Activated naive CD8-positive, alpha-beta T cell treated with anti-CD3 and anti-CD28 coated beads for 36 hours (primary cell): ENCODE data around the gene MFSD11. TPM values are rescaled to one million over a fixed set of nuclear protein-coding genes. Genes with fewer than 3 reads are reported as not detected.
"Not testable (repeated sequence)": the region's sequence is repeated elsewhere in the genome, so short reads cannot be mapped to it uniquely, and the experiment has no call there.

Source experiments
- DNase-seq: peaks from one replicate; pipeline ENCODE4 v3.0.0; 2021
- H3K27ac Mint-ChIP-seq: one replicate; pipeline ENCODE4 v1.8.0; 2022; ENCODE audit warnings: mild to moderate bottlenecking, moderate library complexity, mixed read lengths
- H3K27me3 Mint-ChIP-seq: one replicate; pipeline ENCODE4 v1.8.0; 2022; ENCODE audit warnings: mild to moderate bottlenecking, mixed read lengths
- H3K36me3 Mint-ChIP-seq: one replicate; pipeline ENCODE4 v1.8.0; 2021; ENCODE audit warnings: mild to moderate bottlenecking, mixed read lengths
- H3K4me1 Mint-ChIP-seq: one replicate; pipeline ENCODE4 v1.8.0; 2021; ENCODE audit warnings: mixed read lengths
- H3K4me3 Mint-ChIP-seq: one replicate; pipeline ENCODE4 v1.8.0; 2022; ENCODE audit warnings: mild to moderate bottlenecking, moderate library complexity, mixed read lengths
- H3K9me3 Mint-ChIP-seq: one replicate; pipeline ENCODE4 v1.8.0; 2022; ENCODE audit warnings: mixed read lengths
- total RNA-seq, 2 experiments: library from RNA; stranded (reverse); gene quantifications; one replicate each; pipeline ENCODE4 v1.2.3, GENCODE V29; 2021

The MFSD11 gene
- total RNA-seq, 2 experiments from 2014 or later, result 14.4 to 16.0 TPM

DNA sequence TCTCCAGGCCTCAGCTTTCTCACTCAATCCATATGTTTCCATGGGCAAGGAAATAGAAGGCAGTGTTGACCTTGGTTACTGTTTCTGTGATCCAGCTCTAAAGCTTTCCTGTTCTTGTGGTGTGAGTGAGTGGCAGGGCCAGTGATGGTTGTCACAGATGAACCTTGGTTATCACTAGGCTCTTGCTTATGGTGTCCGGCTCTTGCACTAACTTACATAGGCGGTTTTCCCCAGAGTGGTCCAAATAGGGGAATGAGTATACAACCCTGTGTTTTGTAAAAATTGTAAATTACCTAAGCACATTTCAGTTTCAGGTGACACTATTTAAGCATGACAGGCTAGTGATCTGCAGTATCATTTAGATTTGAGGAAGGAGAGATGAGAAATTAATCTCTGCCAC, 6.8 kb downstream of the MFSD11 start:
- H3K4me3 Mint-ChIP-seq, result no peak overlapping the region
- no peak for DNase-seq
- H3K36me3 Mint-ChIP-seq, result peaks cover 24% of the 10 kb centered on the region

GRCh38 chr17:76745785-76746184, 7.9 kb downstream of the MFSD11 start:
- not testable (repeated sequence) for H3K27me3 Mint-ChIP-seq, H3K4me3 Mint-ChIP-seq, DNase-seq, H3K9me3 Mint-ChIP-seq
- Mint-ChIP-seq H3K27ac (peak overlapping the region; percentile 25), H3K36me3 (peaks cover 24% of the 10 kb centered on the region), H3K4me1 (peaks cover 15% of the 10 kb centered on the region)

More for the DNA sequence above, 6.8 kb downstream of the MFSD11 start:
- peaks cover 17% of the 10 kb centered on the region for H3K4me1 Mint-ChIP-seq
- no peaks in the 10 kb centered on the region for H3K27me3 Mint-ChIP-seq
- H3K9me3 Mint-ChIP-seq, result no peaks in the 10 kb centered on the region
- no peak overlapping the region for H3K27ac Mint-ChIP-seq

DNA sequence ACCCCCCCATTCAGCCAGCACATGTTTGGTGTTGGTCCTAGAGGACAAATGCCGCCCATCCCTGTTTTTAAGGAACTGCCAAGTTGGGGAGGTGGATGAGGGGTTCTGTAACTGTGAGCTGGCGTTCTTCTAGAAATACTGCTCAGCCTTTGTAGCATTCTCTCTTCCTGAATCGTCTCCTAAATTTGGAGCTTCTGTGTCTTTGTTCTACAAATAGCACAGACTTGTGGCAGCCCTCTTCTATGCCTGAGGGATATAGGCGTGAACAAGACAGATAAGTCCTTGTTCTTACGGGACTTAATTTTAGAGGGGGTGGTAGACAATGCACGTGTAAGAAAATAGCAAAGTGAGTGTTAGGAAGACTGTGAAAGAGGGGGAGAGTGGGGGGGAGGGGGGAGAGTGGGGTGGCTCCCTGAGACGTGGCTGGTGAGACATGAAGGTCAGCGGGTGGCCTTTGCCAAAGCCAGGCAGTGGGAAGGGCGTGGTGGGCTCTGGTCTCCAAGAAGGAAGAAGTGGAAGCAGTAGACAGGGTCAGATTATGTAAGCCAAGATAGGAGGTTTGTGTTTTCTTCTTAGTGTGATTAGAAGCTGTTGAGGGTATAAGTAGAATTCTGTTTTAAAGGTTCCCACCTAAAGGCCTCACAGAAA, 9.9 kb downstream of the MFSD11 start:
- no peak overlapping the region for H3K27ac Mint-ChIP-seq
- no peak overlapping the region for H3K4me3 Mint-ChIP-seq
- no peaks in the 10 kb centered on the region for H3K27me3 Mint-ChIP-seq
- H3K36me3 Mint-ChIP-seq, result peaks cover 26% of the 10 kb centered on the region
- DNase-seq, result no peak
- H3K4me1 Mint-ChIP-seq, result peaks cover 19% of the 10 kb centered on the region
- H3K9me3 Mint-ChIP-seq, result peaks cover 1% of the 10 kb centered on the region

- H3K27me3 Mint-ChIP-seq, result no peaks in the 10 kb centered on the region
- peaks cover 27% of the 10 kb centered on the region for H3K4me1 Mint-ChIP-seq
- H3K36me3 Mint-ChIP-seq, result peaks cover 29% of the 10 kb centered on the region
- no peak overlapping the region for H3K27ac Mint-ChIP-seq
- DNase-seq, result no peak
- H3K9me3 Mint-ChIP-seq, result peaks cover 1% of the 10 kb centered on the region
- no peak overlapping the region for H3K4me3 Mint-ChIP-seq
These were observed 10.7 kb downstream of the MFSD11 start for GRCh38 chr17:76748657-76749056.

DNA sequence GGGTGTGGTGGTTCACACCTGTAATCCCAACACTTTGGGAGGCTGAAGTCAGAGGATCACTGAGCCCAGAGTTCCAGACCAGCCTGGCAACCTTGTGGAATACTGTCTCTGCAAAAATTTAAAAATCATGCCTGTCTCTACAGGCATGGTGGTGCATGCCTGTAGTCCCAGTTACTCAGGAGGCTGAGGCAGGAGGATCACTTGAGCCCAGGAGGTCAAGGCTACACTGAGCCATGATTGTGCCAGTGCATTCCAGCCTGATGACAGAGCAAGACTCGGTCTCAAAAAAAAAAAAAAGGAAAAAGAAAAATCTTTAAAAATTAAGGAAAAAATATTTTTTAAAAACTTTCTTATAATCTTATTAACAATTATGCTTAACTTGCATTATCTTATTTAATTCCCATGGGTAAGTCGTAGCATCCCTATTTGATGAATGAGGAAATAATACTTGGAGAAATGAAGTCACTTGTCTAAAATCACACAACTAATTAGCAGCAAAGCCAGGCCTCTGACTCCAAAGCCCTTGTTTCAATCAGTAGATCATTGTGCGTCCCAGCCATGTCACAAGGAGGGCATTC, 13.6 kb downstream of the MFSD11 start:
- H3K4me1 Mint-ChIP-seq, result peaks cover 20% of the 10 kb centered on the region
- H3K36me3 Mint-ChIP-seq, result peaks cover 12% of the 10 kb centered on the region
- peaks cover 1% of the 10 kb centered on the region for H3K9me3 Mint-ChIP-seq
- H3K27ac Mint-ChIP-seq, result no peak overlapping the region
- H3K27me3 Mint-ChIP-seq, result no peaks in the 10 kb centered on the region
- DNase-seq, result no peak
- H3K4me3 Mint-ChIP-seq, result no peak overlapping the region

DNA sequence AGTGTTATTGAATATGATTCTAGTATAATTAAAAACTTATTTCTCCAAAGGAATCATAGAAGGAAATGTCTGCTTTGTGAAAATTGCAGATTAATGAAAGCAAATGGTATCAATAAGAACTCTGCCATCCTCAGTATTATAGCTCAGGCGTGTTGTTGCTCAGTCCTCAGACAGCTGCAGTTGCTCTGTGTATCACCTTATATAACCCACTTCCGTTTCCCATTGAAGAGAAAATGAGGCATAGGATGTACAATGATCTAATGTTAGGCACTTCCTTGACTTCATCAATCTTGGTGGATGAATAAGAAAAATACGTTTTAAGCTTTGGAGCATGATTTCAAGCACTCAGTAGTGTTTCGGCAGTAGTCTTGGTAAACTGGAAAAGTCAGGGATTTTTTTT, 14.1 kb downstream of the MFSD11 start:
- no peaks in the 10 kb centered on the region for H3K27me3 Mint-ChIP-seq
- DNase-seq, result no peak
- peaks cover 20% of the 10 kb centered on the region for H3K4me1 Mint-ChIP-seq
- H3K9me3 Mint-ChIP-seq, result peaks cover 1% of the 10 kb centered on the region
- peak overlapping the region; percentile 99 for H3K27ac Mint-ChIP-seq
- peak overlapping the region; percentile 64 for H3K4me3 Mint-ChIP-seq
- peaks cover 13% of the 10 kb centered on the region for H3K36me3 Mint-ChIP-seq

- peak overlapping the region; percentile 85 for H3K4me3 Mint-ChIP-seq
- no peaks in the 10 kb centered on the region for H3K27me3 Mint-ChIP-seq
- H3K36me3 Mint-ChIP-seq, result peaks cover 16% of the 10 kb centered on the region
- no peak for DNase-seq
- H3K9me3 Mint-ChIP-seq, result peaks cover 1% of the 10 kb centered on the region
- peak overlapping the region; percentile 99 for H3K27ac Mint-ChIP-seq
- peaks cover 20% of the 10 kb centered on the region for H3K4me1 Mint-ChIP-seq
These were observed 15.4 kb downstream of the MFSD11 start for GRCh38 chr17:76753061-76753961.

- H3K27ac Mint-ChIP-seq, result no peak overlapping the region
These were observed 17.4 kb downstream of the MFSD11 start for GRCh38 chr17:76755285-76755684.

DNA sequence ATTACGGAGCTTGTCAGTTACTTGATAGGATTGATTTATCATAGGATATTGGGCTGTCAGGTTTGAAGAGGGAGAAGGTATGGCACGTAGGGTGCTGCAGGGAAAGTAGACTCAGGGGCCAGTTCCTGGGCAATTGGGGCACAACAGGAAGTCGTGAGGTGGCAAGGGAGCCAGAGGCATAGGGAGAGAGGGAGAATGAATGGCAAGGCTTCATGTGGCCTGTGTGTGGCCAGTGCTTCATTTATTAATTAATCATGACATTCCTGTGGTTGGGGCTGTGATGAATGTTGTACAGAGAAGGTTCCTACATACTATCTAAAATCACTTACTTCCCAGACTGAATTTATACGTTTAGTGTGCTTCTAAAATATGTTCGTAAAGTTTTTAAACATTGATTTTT, 19.3 kb downstream of the MFSD11 start:
- Mint-ChIP-seq H3K4me3 (no peak overlapping the region), H3K27me3 (no peaks in the 10 kb centered on the region), H3K4me1 (peaks cover 17% of the 10 kb centered on the region), H3K36me3 (peaks cover 20% of the 10 kb centered on the region), H3K9me3 (no peaks in the 10 kb centered on the region), H3K27ac (no peak overlapping the region)
- DNase-seq, result no peak

More at GRCh38 chr17:76755285-76755684, 17.4 kb downstream of the MFSD11 start:
- peaks cover 20% of the 10 kb centered on the region for H3K36me3 Mint-ChIP-seq
- H3K9me3 Mint-ChIP-seq, result peaks cover 1% of the 10 kb centered on the region
- no peaks in the 10 kb centered on the region for H3K27me3 Mint-ChIP-seq
- H3K4me1 Mint-ChIP-seq, result peaks cover 20% of the 10 kb centered on the region
- no peak for DNase-seq
- no peak overlapping the region for H3K4me3 Mint-ChIP-seq

- H3K4me3 Mint-ChIP-seq, result no peak overlapping the region
- no peaks in the 10 kb centered on the region for H3K9me3 Mint-ChIP-seq
- no peak for DNase-seq
- H3K27me3 Mint-ChIP-seq, result no peaks in the 10 kb centered on the region
- H3K4me1 Mint-ChIP-seq, result peaks cover 6% of the 10 kb centered on the region
- no peak overlapping the region for H3K27ac Mint-ChIP-seq
- H3K36me3 Mint-ChIP-seq, result peaks cover 14% of the 10 kb centered on the region
These were observed 20.7 kb downstream of the MFSD11 start for GRCh38 chr17:76758570-76758969.

GRCh38 chr17:76772842-76773525, 35.1 kb downstream of the MFSD11 start:
- Mint-ChIP-seq H3K36me3 (peaks cover 36% of the 10 kb centered on the region), H3K9me3 (no peaks in the 10 kb centered on the region), H3K27me3 (no peaks in the 10 kb centered on the region), H3K4me3 (peak overlapping the region; percentile 66), H3K4me1 (peaks cover 17% of the 10 kb centered on the region), H3K27ac (peak overlapping the region; percentile 88)
- peak; percentile 58 for DNase-seq

DNA sequence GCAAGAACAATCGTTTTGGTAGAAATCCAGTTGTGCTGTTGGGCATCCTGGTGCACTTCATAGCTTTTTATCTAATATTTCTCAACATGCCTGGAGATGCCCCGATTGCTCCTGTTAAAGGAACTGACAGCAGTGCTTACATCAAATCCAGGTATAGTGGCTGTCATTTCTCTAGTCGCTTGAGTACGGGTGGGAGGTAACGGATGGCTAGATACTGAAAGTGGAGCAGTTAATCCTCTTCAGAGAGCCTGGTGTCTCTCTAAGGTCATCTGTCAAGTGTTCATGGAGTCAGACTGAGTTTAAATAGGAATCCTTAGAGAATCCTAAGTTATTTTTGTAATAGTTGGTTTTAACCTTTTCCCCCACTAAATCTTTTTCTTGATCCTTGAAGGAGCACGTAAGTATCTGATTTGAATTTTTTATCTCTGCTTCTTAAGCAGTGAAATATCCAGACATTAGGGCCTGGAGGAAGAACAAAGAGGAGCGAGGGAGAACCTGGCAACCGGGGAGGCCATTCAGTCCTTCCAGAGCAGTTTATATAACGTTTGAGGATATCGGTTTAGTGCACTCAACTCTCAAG, 37.2 kb downstream of the MFSD11 start:
- H3K9me3 Mint-ChIP-seq, result no peaks in the 10 kb centered on the region
- no peaks in the 10 kb centered on the region for H3K27me3 Mint-ChIP-seq
- peaks cover 27% of the 10 kb centered on the region for H3K36me3 Mint-ChIP-seq
- peaks cover 17% of the 10 kb centered on the region for H3K4me1 Mint-ChIP-seq
- H3K4me3 Mint-ChIP-seq, result no peak overlapping the region
- H3K27ac Mint-ChIP-seq, result no peak overlapping the region
- DNase-seq, result no peak

- no peak for DNase-seq
- no peak overlapping the region for H3K4me3 Mint-ChIP-seq
- H3K36me3 Mint-ChIP-seq, result peaks cover 2% of the 10 kb centered on the region
- no peak overlapping the region for H3K27ac Mint-ChIP-seq
- H3K9me3 Mint-ChIP-seq, result no peaks in the 10 kb centered on the region
- no peaks in the 10 kb centered on the region for H3K4me1 Mint-ChIP-seq
- no peaks in the 10 kb centered on the region for H3K27me3 Mint-ChIP-seq
These were observed 43.4 kb downstream of the MFSD11 start for GRCh38 chr17:76781056-76781982.

- H3K27me3 Mint-ChIP-seq, result no peaks in the 10 kb centered on the region
These were observed 45.2 kb downstream of the MFSD11 start for GRCh38 chr17:76783146-76783545.

More at GRCh38 chr17:76783146-76783545, 45.2 kb downstream of the MFSD11 start:
- Mint-ChIP-seq H3K4me3 (no peak overlapping the region), H3K36me3 (no peaks in the 10 kb centered on the region), H3K27ac (no peak overlapping the region), H3K9me3 (no peaks in the 10 kb centered on the region), H3K4me1 (no peaks in the 10 kb centered on the region)
- no peak for DNase-seq
